CMK (cell line): ENCODE measurements around the gene MYPOP.
"Not testable (repeated sequence)": the region's sequence is repeated elsewhere in the genome, so short reads cannot be mapped to it uniquely, and the experiment has no call there.

ENCODE experiments used
- DNase-seq: peaks from one replicate; pipeline ENCODE4 v3.0.0-alpha.2; 2010; ENCODE audit warnings: low read depth

Gene MYPOP

DNA sequence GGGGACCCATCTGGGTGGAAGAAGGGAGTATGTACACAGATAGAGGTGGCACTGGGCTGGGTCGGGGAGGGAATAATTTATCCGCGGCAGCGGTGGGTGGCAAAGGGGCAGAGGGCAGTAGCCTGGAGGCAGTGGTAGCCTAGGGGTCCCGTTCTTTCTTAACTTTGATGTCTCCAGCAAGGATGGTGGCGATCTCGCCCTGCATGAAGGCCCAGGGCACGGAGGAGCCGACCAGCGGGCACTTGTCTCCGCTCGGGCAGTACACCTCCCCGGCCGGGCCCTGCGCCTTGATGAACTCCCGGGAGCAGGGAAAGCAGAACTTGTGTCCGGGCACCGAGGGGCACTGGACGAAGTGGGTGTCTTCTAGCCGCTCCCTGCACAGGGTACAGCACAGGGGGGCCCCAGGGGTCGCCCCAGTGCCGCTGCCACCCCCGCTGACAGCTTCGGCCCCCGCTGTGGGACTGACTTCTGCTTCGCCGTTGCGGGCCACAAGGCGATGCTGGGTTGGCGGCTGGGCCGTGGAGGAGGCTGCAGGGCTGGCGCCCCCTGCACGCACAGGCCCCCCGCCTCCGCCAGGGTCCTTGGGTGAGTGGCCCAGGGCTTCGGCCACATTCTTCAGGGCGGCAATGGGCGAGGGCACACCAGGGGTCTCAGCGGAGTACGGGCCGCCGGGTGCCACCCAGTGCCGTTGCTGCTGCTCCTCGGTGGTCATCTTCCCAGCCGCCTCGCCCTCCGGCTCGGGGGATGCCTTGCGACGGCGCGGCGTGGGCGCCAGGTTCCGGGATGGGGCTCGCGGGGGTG, 18.3 kb downstream of the MYPOP start:
- no peak for DNase-seq

DNA sequence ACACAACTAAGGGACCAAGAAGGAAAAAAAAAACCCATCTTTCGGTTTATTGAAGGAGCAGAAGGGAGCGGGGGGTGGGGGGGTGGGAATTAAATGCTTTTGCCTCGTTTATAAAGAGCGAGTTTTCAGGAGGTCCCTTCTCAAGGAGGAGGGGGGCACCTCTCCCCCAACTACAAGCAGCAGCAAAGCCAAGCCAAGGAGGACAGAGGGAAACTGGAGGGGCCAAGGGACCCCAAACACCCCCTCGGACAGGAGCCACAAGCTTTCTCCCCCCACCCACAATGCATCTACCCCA, 18.9 kb downstream of the MYPOP start:
- DNase-seq, result no peak

DNA sequence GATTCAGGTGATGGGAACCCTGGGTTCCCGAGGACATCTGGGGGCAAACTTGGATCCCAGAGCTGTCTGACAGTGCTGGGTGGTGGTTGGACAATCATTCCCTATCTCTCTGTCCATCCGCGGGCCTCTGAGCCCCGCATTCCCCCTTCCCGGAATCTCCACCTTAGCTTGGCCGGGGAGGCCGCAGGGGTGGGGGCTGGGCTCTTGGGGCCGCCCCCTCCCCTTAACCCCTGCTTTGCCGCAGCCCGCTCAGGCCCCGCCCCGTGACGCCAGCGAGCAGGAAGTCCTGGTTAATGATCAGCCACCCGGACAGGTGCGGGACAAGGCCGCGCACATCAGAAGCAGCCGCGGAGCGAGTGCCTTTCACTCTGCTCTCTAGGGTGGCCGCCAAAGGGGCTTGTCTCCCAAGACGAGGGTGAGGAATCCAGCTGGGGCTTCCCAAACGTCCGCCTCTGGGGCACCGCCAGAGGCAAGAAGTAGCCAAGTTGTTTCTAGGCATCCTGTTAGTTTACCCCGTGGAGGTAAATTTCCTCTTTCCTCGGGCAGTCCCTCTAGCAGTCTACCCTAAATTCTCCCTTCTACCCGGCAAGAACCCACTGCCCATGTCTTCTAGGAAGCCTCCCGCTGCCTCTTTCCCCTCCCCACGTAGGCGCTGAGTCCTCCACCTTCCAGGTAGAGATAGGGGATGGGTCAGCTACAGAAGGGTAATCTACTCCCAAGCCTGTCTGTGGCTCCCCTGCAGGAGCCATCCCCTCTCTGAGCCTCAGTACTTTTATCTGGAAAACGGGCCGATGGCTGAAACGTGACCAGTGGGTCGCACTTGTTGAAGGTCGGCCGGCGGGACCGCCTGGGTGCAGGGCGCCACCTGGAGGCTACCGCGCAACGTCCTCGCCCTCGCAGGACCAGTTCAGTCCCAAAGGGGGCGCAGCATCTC, 19.5 kb downstream of the MYPOP start:
- peak; percentile 92 for DNase-seq

DNA sequence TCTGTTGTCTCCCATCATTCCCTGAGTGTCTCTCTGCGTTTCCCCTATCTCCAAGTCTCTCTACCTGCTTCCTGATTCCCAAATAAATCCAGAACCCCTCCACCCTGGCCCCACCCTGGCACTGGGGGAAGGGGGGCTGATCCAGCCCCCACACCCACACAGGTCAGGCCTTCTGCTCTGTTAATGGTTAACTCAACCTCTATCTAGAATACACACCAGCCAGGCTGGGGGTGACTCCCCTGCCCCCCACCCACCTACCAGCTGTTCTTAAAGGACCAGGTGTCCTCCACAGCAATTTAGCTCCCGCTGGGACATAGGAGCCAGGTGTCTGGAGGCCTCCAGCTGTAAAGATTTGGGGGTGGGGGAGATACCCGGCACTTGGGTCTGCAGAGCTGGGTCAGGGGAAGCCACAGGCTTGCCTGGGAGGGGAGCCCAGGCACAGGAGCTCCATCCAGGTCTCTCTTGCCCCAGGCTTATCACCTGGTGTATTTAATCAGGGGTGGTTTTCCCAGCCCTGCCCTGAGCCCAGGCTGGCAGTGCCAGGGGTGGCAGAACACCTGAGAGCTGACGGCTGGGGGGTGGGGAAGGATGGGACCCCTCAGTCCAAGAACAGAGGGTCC, 20.4 kb downstream of the MYPOP start:
- no peak for DNase-seq

DNA sequence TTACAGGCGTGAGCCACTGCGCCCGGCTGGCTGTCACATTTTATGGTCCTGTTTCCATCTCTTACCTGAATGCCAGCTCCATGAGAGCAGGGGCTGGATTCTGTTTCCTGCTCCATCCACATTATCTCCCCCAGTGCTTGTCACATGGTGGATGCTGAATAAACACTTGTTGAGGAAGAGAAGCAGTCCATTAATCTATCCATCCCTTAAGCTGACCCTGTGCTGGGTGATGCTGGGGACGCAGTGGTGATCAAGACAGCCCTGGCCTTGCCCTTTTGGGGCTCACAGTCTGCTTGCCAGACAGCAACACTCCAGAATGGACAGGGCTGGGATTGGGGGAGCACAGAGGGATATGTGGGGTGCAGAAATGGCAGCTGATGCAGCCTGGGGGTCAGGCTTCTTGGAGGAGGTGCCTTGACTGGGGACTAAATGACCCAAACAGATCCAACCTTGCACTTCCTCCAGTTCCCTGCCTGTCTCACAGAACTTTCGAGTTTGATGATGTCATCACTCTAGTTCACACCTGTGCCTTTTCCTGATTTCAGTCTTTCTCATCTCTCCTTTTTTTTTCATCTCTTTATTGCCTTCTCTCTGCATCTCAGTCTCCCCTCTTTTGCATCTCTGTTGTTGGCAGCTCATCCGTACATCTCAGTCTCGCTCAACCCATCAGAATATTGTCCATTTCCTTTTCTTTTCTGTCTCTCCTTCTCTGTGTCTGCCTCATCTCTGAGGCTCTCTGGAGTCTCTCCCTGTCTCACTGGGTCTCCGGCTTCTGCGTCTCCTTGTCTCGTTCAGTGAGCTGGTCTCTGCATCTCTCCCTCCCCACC, 21.1 kb downstream of the MYPOP start:
- no peak for DNase-seq

DNA sequence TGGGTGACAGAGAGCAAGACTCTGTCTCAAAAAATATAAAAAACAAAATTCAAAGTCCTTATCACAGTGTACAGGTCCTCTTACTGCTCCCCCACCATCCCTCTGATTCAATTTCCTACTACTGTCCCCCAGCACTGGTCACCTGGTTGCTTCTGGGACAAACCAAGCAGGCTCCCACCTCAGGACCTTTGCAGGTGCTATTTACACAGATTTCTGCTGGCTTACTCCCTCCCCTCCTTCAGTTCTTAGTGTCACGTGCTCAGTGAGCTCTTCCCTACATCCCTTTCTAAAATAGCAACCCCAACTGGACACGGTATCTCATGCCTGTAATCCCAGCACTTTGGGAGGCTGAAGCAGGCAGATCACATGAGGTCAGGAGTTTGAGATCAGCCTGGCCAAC, 22.4 kb downstream of the MYPOP start:
- no peak for DNase-seq

DNA sequence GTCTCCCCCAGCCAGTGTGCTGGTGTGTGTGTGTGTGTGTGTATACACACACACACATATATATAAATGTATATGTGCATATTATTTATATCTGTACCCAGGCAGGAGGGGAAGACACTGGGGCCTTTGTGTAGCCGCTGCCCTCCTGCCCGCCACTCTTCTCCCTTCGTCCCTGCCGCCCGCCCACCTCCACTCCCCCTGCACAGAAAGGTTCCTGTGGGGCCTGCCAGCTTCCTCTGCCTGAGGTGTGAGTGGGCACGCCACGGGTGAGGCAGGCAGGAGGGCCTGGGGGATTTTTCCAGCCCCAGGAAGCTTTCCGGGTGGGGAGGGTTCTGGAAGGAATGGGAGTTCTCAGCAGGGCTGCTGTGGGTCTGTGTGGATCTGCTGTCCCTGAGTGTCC, 23.4 kb downstream of the MYPOP start:
- DNase-seq, result no peak

DNA sequence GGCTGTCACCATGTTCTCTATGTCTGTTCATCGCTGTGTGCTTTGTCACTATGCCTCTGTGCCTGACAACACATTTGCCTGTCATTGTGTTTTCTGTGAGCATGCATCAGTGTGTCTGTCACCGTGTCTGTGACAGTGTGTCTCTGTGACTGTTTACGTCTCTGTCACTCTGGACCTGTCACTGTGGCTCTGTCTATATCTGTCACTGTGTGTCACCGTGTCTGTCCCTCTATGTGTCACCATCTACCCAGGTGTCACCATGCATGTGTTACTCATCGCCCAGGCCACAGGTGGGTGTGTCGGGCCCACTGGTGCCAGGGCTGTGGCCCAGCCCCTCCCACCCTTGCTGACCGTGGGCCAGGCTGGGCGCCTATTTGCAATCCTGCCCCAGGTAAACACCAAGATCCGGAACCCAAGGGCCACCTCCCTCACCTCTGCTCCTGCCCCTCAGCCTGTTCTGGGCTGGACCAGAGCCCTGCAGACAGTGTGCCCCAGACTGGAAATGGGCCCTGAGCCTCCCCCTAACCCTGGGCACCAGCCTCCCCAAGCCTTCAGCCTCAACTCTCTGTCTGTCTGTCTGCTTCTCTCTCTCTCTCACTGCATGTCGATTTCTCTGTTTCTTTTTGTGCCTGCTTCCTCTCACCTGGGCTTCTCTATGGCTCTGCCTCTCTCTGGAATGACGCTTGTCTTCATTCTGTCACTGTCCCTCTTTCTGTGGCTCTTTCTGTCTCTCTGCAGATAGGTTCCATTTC, 24.2 kb downstream of the MYPOP start:
- DNase-seq, result no peak

DNA sequence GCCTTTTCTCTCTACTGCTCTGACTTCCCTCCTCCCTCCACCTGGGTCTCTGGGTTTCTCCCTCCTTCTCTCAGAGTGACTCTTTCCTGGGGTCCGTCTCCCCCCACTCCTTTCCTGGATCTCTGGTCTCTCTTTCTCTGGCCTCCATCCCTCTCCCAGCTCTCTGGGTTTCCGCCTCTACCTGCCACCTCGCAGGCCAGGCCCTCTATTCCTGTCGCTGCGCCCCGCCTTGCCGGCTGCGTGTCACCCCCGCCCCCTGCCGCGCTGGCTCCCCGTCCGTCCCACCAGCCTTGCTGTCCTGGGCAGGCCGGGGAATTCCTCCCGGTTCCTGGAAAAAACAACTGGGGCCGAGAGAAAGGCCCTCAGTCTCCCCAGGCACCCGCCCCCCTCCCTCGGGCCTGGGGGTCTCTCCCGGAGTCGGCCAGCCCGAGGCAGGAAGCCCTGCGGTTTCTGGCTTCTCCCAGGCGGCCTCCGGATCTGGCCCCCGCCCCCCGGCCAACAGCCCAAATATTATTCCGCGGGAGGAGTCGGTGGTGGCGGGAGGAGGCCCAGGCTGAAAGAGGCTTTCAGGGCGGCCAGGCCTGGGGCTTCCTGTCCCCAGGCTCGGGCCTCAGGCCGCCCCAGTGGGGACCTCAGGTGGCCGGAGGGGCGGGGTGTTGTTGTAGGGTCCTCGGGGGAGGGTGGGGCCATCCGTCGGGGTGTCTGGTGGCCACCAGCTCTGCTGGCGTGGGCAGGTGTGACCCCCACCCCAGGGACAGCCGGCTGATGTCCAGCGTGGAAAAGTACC, 25.8 kb downstream of the MYPOP start:
- peak; percentile 91 for DNase-seq

DNA sequence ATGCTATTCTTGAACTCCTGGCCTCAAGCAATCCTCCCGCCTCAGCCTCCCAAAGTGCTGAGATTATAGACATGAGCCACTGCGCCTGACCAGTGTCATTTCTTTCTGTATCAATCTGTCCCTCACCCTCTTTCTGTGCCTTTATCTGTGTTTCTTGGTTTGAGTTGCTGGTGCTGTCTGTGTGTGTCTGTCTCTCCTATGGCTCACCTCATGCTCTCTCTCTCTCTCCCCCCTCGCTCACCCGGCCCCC, 26.3 kb downstream of the MYPOP start:
- no peak for DNase-seq

DNA sequence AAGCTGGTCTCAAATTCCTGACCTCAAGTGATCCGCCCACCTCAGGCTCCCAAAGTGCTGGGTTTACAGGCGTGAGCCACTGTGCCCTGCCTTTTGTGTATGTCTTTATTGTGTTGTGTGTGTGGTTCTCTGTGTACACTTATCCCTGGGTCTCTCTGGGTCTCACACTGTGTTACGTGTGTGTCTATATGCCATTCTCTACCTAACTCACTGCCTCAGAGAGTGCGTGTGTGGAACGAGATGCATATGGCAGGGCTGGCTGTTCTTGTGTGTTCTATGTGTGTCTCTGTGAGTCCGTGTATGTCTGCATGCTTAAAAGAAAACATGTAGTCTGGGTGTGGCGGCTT, 27.8 kb downstream of the MYPOP start:
- DNase-seq, result no peak

DNA sequence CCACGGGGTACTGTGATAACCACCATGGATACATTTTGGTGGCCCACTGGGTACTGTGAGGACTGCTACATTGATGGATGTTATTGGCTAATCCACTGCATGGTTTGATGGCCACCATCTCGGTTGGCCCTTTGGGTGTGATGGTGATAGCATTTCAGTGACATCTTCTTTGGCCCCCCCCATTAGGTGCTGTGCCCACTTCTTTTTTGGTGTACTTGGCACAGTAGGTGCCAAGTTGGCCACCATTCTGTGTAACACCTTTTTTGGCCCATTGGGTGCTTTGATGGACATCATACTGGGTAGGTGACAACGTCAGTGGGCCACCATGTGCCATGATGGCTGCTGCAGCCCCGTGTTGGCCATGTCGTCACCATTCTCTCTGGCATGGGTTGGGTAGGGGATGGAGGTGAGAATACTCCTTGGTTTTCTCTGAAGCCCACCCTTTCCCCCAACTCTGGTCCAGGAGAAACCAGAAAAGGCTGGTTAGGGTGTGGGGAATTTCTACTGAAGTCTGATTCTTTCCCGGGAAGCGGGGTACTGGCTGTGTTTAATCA, 29.1 kb downstream of the MYPOP start:
- no peak for DNase-seq

DNA sequence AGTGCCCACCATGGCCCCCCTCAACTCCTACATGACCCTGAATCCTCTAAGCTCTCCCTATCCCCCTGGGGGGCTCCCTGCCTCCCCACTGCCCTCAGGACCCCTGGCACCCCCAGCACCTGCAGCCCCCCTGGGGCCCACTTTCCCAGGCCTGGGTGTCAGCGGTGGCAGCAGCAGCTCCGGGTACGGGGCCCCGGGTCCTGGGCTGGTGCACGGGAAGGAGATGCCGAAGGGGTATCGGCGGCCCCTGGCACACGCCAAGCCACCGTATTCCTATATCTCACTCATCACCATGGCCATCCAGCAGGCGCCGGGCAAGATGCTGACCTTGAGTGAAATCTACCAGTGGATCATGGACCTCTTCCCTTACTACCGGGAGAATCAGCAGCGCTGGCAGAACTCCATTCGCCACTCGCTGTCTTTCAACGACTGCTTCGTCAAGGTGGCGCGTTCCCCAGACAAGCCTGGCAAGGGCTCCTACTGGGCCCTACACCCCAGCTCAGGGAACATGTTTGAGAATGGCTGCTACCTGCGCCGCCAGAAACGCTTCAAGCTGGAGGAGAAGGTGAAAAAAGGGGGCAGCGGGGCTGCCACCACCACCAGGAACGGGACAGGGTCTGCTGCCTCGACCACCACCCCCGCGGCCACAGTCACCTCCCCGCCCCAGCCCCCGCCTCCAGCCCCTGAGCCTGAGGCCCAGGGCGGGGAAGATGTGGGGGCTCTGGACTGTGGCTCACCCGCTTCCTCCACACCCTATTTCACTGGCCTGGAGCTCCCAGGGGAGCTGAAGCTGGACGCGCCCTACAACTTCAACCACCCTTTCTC, 30.1 kb downstream of the MYPOP start:
- no peak for DNase-seq

DNA sequence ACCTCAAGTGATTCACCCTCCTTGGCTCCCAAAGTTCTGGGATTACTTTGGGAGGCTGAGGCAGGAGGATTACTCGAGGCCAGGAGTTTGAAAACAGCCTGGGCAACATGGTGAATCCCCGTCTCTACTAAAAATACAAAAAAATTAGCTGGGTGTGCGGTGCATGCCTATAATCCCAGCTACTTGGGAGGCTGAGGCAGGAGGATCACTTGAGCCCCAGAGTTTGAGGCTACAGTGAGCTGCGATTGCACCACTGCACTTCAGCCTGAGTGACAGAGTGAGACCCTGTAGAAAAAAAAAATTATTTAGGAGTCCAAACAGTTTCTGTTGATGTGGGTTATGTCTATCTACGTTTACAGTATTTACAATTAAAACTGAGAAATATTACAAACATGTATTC, 31.6 kb downstream of the MYPOP start:
- DNase-seq, result no peak

DNA sequence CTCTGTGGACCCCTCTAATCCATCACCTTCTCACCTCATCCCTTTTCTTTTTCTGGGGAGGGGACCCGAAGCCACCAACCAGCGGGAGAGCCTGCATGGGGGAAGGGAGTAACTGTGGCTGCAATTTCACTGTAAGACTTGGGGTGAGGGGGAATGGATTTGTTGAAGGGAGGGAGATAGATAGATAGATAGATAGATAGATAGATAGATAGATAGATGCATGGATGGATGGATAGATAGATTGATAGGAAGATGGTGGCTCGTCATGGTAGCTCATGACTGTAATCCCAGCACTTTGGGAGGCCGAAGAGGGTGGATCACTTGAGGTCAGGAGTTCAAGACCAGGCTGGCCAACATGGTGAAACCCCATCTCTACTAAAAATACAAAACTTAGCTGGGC, 35.2 kb downstream of the MYPOP start:
- DNase-seq, result not testable (repeated sequence)

DNA sequence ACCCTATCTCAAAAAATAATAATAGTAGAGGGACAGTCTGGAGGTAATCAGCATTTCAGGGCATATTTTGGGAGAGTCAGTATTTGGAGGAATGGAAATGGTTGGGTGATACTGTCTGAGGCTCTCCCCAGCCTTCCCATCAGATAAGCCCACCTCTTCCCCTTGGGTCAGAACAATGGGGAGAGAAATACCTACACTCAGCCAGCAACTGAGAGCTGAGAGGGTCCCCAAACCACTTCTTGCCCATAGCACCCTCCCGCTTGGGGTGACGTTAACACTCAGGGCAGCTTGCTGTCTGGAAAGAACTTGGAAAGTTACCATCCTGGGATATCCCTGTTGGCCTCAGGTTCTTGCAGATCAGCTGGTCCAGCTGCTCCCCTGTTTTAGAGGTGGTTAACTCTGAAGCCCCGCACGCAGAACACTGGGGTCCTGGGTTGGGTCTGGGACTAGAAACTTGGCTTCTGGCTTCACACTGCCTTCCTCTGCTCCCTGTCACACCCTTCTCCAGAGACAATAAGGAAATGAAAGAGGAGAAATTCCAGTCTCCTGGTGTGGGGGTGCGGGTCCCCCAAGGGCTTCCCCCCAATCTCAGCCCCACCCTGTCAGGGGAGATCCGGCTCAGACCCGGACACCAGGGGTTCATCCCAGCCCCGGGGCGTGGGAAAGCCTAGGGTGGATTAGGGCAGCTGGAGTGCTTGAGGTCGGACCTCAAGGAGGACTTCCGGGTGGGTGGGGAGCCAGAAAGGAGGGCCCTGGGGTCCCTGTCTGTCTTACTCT, 35.8 kb downstream of the MYPOP start:
- no peak for DNase-seq

DNA sequence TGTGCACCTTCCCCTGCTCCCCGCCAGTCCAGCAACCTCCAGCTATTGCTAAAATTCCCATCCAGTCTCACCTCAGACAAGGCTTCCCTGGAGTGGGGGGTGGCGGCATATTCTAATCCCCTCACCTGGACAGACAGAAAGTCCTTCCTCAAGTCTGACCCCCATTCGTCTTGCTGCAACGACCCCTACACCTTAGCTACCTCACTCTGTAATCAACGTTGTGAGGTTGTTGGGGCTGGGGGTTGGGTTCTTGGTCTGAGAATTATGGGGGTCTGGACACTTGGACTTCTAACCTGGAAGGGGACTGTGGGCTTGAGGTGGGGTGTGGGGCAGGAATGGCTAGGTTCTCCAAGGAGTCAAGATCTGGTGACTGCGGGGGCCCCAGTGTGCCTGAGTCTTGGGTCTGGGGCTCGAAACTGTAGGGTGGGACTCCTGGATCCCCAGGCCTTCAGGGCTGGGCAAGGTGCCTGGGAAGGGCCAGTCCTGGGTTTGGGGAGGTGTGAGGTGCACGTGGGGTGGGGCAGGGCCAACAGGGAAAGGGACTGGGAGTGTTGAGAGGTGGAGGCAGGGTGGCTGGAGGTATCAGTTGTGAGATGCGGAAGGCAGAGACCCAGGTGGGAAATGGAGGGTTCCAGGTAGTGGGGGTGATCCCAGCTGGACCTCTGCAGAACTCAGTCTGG, 37.0 kb downstream of the MYPOP start:
- no peak for DNase-seq

DNA sequence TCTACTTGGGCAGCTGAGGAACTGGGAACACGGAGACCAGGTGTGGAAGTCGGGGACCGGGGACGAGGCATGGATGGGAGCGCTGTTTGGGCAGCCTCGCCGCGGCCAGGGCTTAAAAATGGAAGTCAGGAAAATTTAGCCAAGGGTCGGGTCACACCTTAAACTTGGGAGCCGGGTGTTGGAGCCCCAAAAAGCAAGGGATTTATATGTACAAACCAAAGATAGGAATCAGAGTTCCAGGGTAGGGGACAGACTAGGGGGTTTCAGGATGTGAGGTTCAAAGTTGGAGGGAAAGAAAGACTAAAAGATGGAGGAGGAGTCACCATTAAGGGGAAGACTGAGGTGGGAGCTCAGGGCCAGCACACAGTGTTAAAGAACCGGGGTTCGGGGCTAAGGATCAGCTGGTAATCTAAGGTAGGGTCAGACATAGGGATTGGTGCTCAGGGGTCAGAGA, 37.8 kb downstream of the MYPOP start:
- no peak for DNase-seq
